ENCODE measurements around the gene GFOD1. TPM values are rescaled to one million over a fixed set of nuclear protein-coding genes. Genes with fewer than 3 reads are reported as not detected.

Gene GFOD1
- total and polyA plus RNA-seq, 8 donors: 0.76 to 29.4 (median 11.4) TPM

DNA sequence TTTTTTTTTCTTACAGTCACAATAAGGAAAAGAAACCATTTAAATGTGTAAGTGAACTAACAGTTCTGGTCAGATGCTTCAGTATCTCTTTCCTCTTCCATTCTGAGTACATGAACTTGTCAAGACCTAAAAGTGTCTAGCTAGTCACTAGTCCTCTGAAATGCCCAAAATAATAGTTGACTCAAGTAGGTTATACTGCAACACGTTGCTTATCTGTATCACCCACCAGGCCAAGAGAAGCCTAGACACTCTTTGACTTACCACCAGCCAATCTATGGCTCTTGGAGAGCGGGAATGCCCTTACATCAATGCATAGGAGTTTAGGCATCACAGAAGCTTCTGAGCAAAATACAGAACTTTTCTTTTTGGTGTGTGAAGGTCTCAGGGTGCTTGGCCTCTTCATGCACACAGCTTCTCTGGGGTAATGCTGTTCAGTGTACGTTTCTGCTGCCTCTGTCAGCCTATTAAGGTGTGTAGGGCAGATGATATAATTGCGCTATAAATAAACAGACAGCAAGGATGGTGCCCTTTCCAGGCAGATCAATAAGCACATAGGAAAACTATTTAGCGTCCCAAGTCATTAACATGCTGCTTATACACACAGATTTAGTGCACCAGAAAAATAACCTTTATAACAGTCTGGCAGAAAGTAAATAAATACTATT is 7.8 kb upstream of the GFOD1 start:
- 77 to 88% (median 82%) methylated on average over 5 of the region's 5 CpGs for WGBS, 5 donors
- H3K27me3 ChIP-seq: no peaks in the 10 kb centered on the region
- intact Hi-C loops (cut with DNase I; ENCODE audit: low total_unique reads): no loop called here
- no peaks in the 10 kb centered on the region for H3K36me3 ChIP-seq
- H3K9me3 ChIP-seq: no peaks in the 10 kb centered on the region
- no peak for DNase-seq
- no peak overlapping the region for H3K4me3 ChIP-seq
- TF ChIP-seq POLR2A (IDR thresholded peaks at IDR 0.05) (no peak), EP300 (IDR thresholded peaks at IDR 0.05) (no peak)
- H3K4me1 ChIP-seq: no peaks in the 10 kb centered on the region
- no peak overlapping the region for H3K27ac ChIP-seq

DNA sequence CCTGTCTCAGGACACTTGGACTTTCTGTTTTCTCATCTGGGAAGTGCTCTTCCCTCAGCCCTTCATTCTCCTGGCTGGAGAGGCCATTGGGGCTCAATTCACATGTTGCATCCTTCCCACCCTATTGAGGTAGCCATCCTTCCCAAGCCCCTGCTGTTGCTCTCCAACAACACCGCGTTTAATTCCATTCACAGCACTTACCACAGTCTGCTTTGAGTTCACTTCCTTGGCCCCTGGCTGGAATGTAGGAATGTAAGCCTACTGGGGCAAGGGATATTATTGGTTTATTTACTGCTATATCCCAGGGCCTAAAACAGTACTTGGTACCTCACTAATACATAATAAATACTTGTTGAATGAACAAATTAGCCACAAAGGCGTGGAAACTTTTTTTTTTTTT is 6.7 kb upstream of the GFOD1 start:
- intact Hi-C loops (cut with DNase I; ENCODE audit: low total_unique reads): no loop called here
- no peak for TF ChIP-seq EP300 (IDR thresholded peaks at IDR 0.05)
- TF ChIP-seq, protein P1, sequence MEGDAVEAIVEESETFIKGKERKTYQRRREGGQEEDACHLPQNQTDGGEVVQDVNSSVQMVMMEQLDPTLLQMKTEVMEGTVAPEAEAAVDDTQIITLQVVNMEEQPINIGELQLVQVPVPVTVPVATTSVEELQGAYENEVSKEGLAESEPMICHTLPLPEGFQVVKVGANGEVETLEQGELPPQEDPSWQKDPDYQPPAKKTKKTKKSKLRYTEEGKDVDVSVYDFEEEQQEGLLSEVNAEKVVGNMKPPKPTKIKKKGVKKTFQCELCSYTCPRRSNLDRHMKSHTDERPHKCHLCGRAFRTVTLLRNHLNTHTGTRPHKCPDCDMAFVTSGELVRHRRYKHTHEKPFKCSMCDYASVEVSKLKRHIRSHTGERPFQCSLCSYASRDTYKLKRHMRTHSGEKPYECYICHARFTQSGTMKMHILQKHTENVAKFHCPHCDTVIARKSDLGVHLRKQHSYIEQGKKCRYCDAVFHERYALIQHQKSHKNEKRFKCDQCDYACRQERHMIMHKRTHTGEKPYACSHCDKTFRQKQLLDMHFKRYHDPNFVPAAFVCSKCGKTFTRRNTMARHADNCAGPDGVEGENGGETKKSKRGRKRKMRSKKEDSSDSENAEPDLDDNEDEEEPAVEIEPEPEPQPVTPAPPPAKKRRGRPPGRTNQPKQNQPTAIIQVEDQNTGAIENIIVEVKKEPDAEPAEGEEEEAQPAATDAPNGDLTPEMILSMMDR (IDR thresholded peaks at IDR 0.05): no peak
- TF ChIP-seq POLR2A (IDR thresholded peaks at IDR 0.05): no peak
- no peak for TF ChIP-seq POLR2AphosphoS5 (IDR thresholded peaks at IDR 0.05)
- whole genome bisulfite sequencing, 5 donors: 39 to 65% (median 46%) methylated on average over 2 to 3 of the region's 3 CpGs

DNA sequence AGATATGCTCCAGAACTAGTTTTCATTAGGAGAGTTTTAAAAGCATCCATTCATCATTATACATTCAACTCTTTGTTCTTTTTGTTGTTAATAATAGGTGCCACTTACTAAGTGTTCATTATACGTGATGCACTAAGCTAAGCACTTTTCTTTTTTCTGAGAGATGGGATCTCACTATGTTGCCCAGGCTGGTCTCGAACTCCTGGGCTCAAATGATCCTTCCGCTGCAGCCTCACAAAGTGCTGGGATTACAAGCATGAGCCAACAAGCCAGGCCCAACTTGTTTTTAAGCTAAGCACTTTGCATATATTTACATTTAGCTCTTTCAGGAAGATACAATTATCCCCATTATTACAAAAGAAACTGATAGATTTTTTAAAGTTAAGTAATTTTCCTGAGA is 5.7 kb upstream of the GFOD1 start:
- 88 to 95% (median 93%) methylated on average over 3 of the region's 3 CpGs for WGBS, 5 donors
- Histone ChIP-seq H3K36me3 (no peaks in the 10 kb centered on the region), H3K27ac (no peak overlapping the region), H3K27me3 (no peaks in the 10 kb centered on the region), H3K9me3 (no peaks in the 10 kb centered on the region), H3K4me3 (no peak overlapping the region), H3K4me1 (peaks cover 5 to 11% (median 6%) of the 10 kb centered on the region in 4 donors)
- no peak for DNase-seq
- TF ChIP-seq POLR2A (IDR thresholded peaks at IDR 0.05): no peak
- no peak for TF ChIP-seq POLR2AphosphoS5 (IDR thresholded peaks at IDR 0.05)
- TF ChIP-seq EP300 (IDR thresholded peaks at IDR 0.05): no peak
- TF ChIP-seq, protein P1 (IDR thresholded peaks at IDR 0.05): no peak
- intact Hi-C loops (cut with DNase I; ENCODE audit: low total_unique reads): no loop called here

More for the DNA sequence above, 6.7 kb upstream of the GFOD1 start:
- H3K4me3 ChIP-seq: no peak overlapping the region
- no peak for DNase-seq
- H3K27me3 ChIP-seq: no peaks in the 10 kb centered on the region
- H3K4me1 ChIP-seq: peaks cover 0 to under 1% (median 0%) of the 10 kb centered on the region in 4 donors
- H3K9me3 ChIP-seq: no peaks in the 10 kb centered on the region
- no peaks in the 10 kb centered on the region for H3K36me3 ChIP-seq
- H3K27ac ChIP-seq: no peak overlapping the region

DNA sequence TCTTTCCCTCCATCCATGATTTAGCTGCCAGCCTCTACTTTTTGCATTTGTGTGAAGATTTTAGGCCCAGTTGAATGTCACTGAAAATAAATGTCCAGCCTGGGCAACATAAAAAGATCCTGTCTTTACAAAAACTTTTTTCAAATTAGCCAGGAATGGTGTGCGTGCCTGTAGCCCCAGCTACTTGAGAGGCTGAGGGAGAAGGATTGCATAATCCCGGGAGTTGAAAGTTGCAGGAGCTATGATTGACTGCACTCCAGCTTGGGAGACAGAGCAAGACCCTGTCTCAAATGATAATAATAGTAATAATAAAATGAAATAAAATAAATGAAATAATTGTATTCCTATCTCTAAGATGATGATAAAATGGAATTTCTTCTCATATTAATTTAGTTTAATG is 5.0 kb upstream of the GFOD1 start:
- H3K4me3 ChIP-seq: no peak overlapping the region
- H3K36me3 ChIP-seq: no peaks in the 10 kb centered on the region
- H3K27ac ChIP-seq: no peak overlapping the region
- no peaks in the 10 kb centered on the region for H3K9me3 ChIP-seq
- no peak for DNase-seq
- no peaks in the 10 kb centered on the region for H3K27me3 ChIP-seq
- peaks cover 6 to 15% (median 11%) of the 10 kb centered on the region in 4 donors for H3K4me1 ChIP-seq
- 80 to 92% (median 92%) methylated on average over 2 of the region's 2 CpGs for WGBS, 5 donors
- intact Hi-C loops (cut with DNase I; ENCODE audit: low total_unique reads): no loop called here
- TF ChIP-seq POLR2A (IDR thresholded peaks at IDR 0.05) (no peak), POLR2AphosphoS5 (IDR thresholded peaks at IDR 0.05) (no peak), EP300 (IDR thresholded peaks at IDR 0.05) (no peak)
- TF ChIP-seq, protein P1 (IDR thresholded peaks at IDR 0.05): no peak

DNA sequence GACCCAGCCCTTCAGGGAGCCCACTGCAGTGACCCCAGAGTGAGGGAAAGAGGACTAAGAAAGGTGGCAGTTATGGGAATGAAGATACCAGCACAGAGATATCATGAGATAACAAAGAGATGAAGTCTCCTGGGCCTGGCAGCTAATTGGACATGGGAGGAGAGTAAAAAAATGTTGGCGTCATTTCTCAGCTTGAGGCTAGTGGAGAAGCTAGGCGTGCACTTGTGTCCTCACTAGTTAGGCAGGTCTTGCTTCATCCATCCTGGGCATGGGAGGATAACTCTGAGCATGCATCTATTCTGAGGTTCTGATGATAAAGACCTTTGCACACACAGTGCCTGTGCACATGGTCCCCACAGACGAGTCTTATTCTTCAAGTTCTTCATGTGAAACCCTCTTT is 4.1 kb upstream of the GFOD1 start:
- intact Hi-C loops (cut with DNase I; ENCODE audit: low total_unique reads): no loop called here
- H3K27me3 ChIP-seq: no peaks in the 10 kb centered on the region
- no peaks in the 10 kb centered on the region for H3K9me3 ChIP-seq
- TF ChIP-seq POLR2AphosphoS5 (IDR thresholded peaks at IDR 0.05) (no peak), EP300 (IDR thresholded peaks at IDR 0.05) (no peak), POLR2A (IDR thresholded peaks at IDR 0.05) (no peak)
- TF ChIP-seq, protein P1 (IDR thresholded peaks at IDR 0.05): no peak
- WGBS, 5 donors: 75 to 94% (median 89%) methylated on average over 3 of the region's 3 CpGs
- H3K36me3 ChIP-seq: no peaks in the 10 kb centered on the region
- H3K27ac ChIP-seq: no peak overlapping the region
- no peak for DNase-seq
- no peak overlapping the region for H3K4me3 ChIP-seq
- peaks cover 6 to 20% (median 16%) of the 10 kb centered on the region in 4 donors for H3K4me1 ChIP-seq

Measured in stomach (tissue), 9 donors.